ENCODE data around the gene MAGI1.

DNA sequence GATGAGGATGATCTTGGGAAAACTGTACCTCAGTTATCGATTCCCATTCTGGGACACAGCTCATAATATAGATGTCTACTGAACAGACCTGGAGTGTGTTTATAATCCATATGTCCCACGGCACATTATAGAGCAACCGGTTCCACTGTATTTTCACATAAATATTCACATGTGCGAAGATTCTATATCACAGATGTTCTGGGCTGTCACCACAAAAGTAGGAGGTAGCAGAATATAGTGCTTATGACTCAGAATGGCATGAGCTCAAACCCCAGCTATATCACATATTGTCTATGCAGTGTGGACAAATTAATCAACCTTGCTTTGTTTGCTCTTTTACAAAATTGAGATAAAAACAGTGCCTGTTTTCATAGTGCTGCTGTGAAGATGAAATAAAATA, 710.6 kb downstream of the MAGI1 start:
- TF ChIP-seq FOXA1 (IDR thresholded peaks at IDR 0.05) (no peak), SUZ12 (IDR thresholded peaks at IDR 0.05) (no peak), FOXM1 (IDR thresholded peaks at IDR 0.05; ENCODE audit: borderline replicate concordance) (no peak), SP1 (IDR thresholded peaks at IDR 0.05) (no peak), TARDBP (IDR thresholded peaks at IDR 0.05) (no peak), ELF4 (IDR thresholded peaks at IDR 0.05) (no peak), CTBP1 (IDR thresholded peaks at IDR 0.05; ENCODE audit: borderline replicate concordance) (no peak), LEF1 (IDR thresholded peaks at IDR 0.05; ENCODE audit: borderline replicate concordance) (no peak), FOXK2 (IDR thresholded peaks at IDR 0.05) (no peak), HDGF (IDR thresholded peaks at IDR 0.05; ENCODE audit: borderline replicate concordance) (no peak), ZNF384 (IDR thresholded peaks at IDR 0.05) (no peak)
- TF ChIP-seq, protein P1, sequence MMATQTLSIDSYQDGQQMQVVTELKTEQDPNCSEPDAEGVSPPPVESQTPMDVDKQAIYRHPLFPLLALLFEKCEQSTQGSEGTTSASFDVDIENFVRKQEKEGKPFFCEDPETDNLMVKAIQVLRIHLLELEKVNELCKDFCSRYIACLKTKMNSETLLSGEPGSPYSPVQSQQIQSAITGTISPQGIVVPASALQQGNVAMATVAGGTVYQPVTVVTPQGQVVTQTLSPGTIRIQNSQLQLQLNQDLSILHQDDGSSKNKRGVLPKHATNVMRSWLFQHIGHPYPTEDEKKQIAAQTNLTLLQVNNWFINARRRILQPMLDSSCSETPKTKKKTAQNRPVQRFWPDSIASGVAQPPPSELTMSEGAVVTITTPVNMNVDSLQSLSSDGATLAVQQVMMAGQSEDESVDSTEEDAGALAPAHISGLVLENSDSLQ (IDR thresholded peaks at IDR 0.05): no peak

Data from HEK293T (cell line).